Breast epithelium (tissue), 3 donors: Measurements from ENCODE around the gene ANKS1B.

Experiments
- POLR2A ChIP-seq: fragments of 450-650 bp; IDR thresholded peaks from one replicate; pipeline ENCODE4 v1.6.1; 2016; ENCODE audit warnings: antibody characterized with exemption, mild to moderate bottlenecking, moderate library complexity
- TF ChIP-seq, protein P1 (sequence below), 3 donors: fragments of 450-650 bp; IDR thresholded peaks; one replicate each; pipeline ENCODE4 v1.5.1; 2016 to 2017; ENCODE audit warnings: antibody characterized with exemption in 3 of 3, mild to moderate bottlenecking in 3 of 3, moderate library complexity in 3 of 3

DNA sequence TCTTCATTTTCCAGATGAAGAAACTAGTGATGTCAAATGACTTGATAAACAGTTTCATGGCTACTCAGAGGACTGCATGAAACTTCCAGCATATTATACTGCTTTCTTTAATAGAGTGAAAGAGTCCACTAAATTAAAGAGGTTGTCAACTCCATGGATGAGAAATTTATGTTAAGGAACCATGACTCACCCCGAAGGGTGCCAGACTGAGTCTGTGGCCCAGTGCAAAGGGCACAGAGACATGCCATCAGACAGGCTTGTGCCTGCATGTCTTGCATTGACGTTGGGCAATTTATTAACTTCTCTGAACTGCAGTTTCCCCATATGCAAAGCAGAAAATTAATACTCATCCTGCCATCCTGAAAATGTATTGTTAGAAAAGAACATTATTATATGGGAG is 957.3 kb downstream of the ANKS1B start:
- TF ChIP-seq, protein P1, sequence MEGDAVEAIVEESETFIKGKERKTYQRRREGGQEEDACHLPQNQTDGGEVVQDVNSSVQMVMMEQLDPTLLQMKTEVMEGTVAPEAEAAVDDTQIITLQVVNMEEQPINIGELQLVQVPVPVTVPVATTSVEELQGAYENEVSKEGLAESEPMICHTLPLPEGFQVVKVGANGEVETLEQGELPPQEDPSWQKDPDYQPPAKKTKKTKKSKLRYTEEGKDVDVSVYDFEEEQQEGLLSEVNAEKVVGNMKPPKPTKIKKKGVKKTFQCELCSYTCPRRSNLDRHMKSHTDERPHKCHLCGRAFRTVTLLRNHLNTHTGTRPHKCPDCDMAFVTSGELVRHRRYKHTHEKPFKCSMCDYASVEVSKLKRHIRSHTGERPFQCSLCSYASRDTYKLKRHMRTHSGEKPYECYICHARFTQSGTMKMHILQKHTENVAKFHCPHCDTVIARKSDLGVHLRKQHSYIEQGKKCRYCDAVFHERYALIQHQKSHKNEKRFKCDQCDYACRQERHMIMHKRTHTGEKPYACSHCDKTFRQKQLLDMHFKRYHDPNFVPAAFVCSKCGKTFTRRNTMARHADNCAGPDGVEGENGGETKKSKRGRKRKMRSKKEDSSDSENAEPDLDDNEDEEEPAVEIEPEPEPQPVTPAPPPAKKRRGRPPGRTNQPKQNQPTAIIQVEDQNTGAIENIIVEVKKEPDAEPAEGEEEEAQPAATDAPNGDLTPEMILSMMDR (IDR thresholded peaks at IDR 0.05), result no peak
- no peak for TF ChIP-seq POLR2A
